Natural killer cell (primary cell): ENCODE measurements around the gene UTF1. TPM values are rescaled to one million over a fixed set of nuclear protein-coding genes. Genes with fewer than 3 reads are reported as not detected.

Experiments used
- ATAC-seq, 3 donors: fragments of 150-1000 bp in 2 of 3; fragments of 200-7000 bp in 1 of 3; cut with Tn5 transposase; 1 replicate in 1 of 3; 2 replicates in 2 of 3; pipeline ENCODE4 v1.10.0; 2021; ENCODE audit warnings: mild to moderate bottlenecking in 2 of 3, moderate library complexity in 2 of 3
- DNase-seq, 2 donors: peaks; one replicate each; pipeline versions ENCODE4 v3.0.0 to v3.0.0-alpha.2; 2013 to 2021; ENCODE audit warnings: mixed read lengths in 1 of 2
- H3K27ac ChIP-seq: one replicate; pipeline ENCODE4 v1.5.1; 2013; ENCODE audit warnings: mild to moderate bottlenecking, low read length
- H3K27me3 ChIP-seq: one replicate; pipeline ENCODE4 v1.6.1; 2013; ENCODE audit warnings: low read length; ENCODE audit not compliant: control insufficient read depth, insufficient read depth
- H3K36me3 ChIP-seq: one replicate; pipeline ENCODE4 v1.6.1; 2013; ENCODE audit warnings: low read length; ENCODE audit not compliant: control insufficient read depth, insufficient read depth
- H3K4me1 ChIP-seq: one replicate; pipeline ENCODE4 v1.6.1; 2013; ENCODE audit warnings: low read length; ENCODE audit not compliant: control insufficient read depth, insufficient read depth
- H3K4me3 ChIP-seq: one replicate; pipeline ENCODE4 v1.5.1; 2013; ENCODE audit warnings: low read length
- H3K9me3 ChIP-seq: one replicate; pipeline ENCODE4 v1.6.1; 2013; ENCODE audit warnings: low read length; ENCODE audit not compliant: control insufficient read depth, insufficient read depth
- H3K27ac Mint-ChIP-seq, 2 donors: one replicate each; pipeline ENCODE4 v1.8.0; 2022; ENCODE audit warnings: mild to moderate bottlenecking in 2 of 2, mixed read lengths in 2 of 2, moderate library complexity in 1 of 2
- H3K27me3 Mint-ChIP-seq, 2 donors: one replicate each; pipeline ENCODE4 v1.8.0; 2022; ENCODE audit warnings: low read depth in 2 of 2, mixed read lengths in 2 of 2
- H3K36me3 Mint-ChIP-seq: one replicate; pipeline ENCODE4 v1.8.0; 2022; ENCODE audit warnings: mixed read lengths
- H3K4me1 Mint-ChIP-seq, 2 donors: one replicate each; pipeline ENCODE4 v1.8.0; 2022; ENCODE audit warnings: mixed read lengths in 2 of 2
- H3K4me3 Mint-ChIP-seq: one replicate; pipeline ENCODE4 v1.8.0; 2022; ENCODE audit warnings: mild to moderate bottlenecking, moderate library complexity, mixed read lengths
- H3K9me3 Mint-ChIP-seq, 2 donors: one replicate each; pipeline ENCODE4 v1.8.0; 2022; ENCODE audit warnings: mixed read lengths in 2 of 2
- CTCF ChIP-seq: fragments of 200-600 bp; IDR thresholded peaks from one replicate; pipeline ENCODE4 v1.8.0; 2022; ENCODE audit warnings: antibody characterized with exemption
- WGBS: methylation state at CpG from one replicate; pipeline ENCODE4 v1.1.7; 2013; ENCODE audit warnings: missing lambda C conversion rate; ENCODE audit not compliant: insufficient coverage; 5-methylcytosine and 5-hydroxymethylcytosine counted together
- intact Hi-C: fragments of 100-400 bp; cut with micrococcal nuclease; formaldehyde crosslinking; loops from one replicate; pipeline ENCODE4 v1.14.2; 2022
- total RNA-seq, 4 donors: library from RNA; stranded (reverse); fragments of 120-200 nt in 1 of 4; gene quantifications; one replicate each; pipeline versions ENCODE4 v1.2.3 to v1.2.4, GENCODE V29; 2013 to 2022

The UTF1 gene
- total RNA-seq, 3 donors from 2014 or later (not counting 1 experiment from before 2014, with no cell fraction given) = 0.31 to 0.33 TPM; not detected in 1

DNA sequence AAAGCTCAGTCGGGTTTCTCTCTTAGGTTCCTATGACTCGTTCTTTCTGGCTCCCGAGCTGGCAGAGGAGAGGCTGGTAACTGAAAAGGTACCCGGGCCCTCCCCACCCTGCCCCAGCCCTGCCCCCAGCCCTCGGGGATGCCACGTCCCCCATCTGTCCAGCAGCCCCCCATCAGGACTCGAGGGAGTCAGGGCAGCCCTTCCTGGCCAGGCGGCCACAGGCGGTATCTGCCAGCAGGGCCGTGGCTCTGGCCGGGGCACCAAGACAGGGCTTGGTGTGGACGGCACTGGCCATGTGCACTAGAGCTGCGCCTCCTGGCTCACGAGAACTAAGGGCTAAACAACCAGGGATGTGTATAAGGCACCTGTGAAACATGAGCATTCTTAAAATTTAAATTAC, 40.3 kb upstream of the UTF1 start:
- Mint-ChIP-seq H3K9me3 (peaks cover 0 to 6% of the 10 kb centered on the region in 2 donors), H3K4me1 (no peaks in the 10 kb centered on the region), H3K36me3 (no peaks in the 10 kb centered on the region), H3K27ac (no peak overlapping the region), H3K27me3 (peaks cover 0 to 7% of the 10 kb centered on the region in 2 donors), H3K4me3 (no peak overlapping the region)
- Histone ChIP-seq H3K9me3 (no peaks in the 10 kb centered on the region), H3K4me1 (no peaks in the 10 kb centered on the region), H3K36me3 (no peaks in the 10 kb centered on the region), H3K4me3 (no peak overlapping the region), H3K27me3 (no peaks in the 10 kb centered on the region), H3K27ac (no peak overlapping the region)
- DNase-seq = no peak
- ATAC-seq = no peak
- intact Hi-C loops = no loop called here
- WGBS = 86% methylated on average over 14 of the region's 14 CpGs
- TF ChIP-seq CTCF = no peak

DNA sequence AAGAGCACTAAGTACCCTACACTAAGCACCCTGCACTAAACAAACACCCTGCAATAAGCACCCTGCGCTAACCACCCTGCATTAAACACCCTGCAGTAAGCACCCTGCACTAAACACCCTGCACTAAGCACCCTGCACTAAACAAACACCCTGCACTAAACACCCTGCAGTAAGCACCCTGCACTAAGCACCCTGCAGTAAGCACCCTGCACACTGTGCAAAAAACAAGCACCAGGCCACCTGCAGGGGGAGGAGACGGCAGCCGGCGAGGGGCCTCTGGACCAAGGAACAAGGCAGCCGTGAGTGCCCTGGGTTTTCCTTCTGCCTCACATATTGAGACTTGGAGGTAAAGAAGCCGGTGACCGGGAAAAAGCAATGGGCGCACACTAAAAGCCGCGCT, 39.8 kb upstream of the UTF1 start:
- no peak overlapping the region for H3K4me3 Mint-ChIP-seq
- intact Hi-C loops = no loop called here
- 93% methylated on average over 10 of the region's 10 CpGs for WGBS
- no peaks in the 10 kb centered on the region for H3K9me3 ChIP-seq
- no peaks in the 10 kb centered on the region for H3K36me3 Mint-ChIP-seq
- DNase-seq = no peak
- H3K4me1 Mint-ChIP-seq = no peaks in the 10 kb centered on the region
- H3K9me3 Mint-ChIP-seq = peaks cover 0 to 6% of the 10 kb centered on the region in 2 donors
- no peak overlapping the region for H3K27ac Mint-ChIP-seq
- H3K36me3 ChIP-seq = no peaks in the 10 kb centered on the region
- H3K4me3 ChIP-seq = no peak overlapping the region
- TF ChIP-seq CTCF = no peak
- H3K27me3 Mint-ChIP-seq = peaks cover 0 to 10% of the 10 kb centered on the region in 2 donors
- H3K27me3 ChIP-seq = no peaks in the 10 kb centered on the region
- no peaks in the 10 kb centered on the region for H3K4me1 ChIP-seq
- no peak for ATAC-seq
- no peak overlapping the region for H3K27ac ChIP-seq

- Histone ChIP-seq H3K27me3 (no peaks in the 10 kb centered on the region), H3K36me3 (no peaks in the 10 kb centered on the region), H3K4me3 (no peak overlapping the region), H3K9me3 (no peaks in the 10 kb centered on the region), H3K27ac (no peak overlapping the region), H3K4me1 (no peaks in the 10 kb centered on the region)
- 80% methylated on average over 4 of the region's 4 CpGs for WGBS
- intact Hi-C loops = no loop called here
- H3K27ac Mint-ChIP-seq = no peak overlapping the region
- H3K27me3 Mint-ChIP-seq = peaks cover 0 to 10% of the 10 kb centered on the region in 2 donors
- no peak overlapping the region for H3K4me3 Mint-ChIP-seq
- peaks cover 0 to 6% of the 10 kb centered on the region in 2 donors for H3K9me3 Mint-ChIP-seq
- DNase-seq (no peak), ATAC-seq (no peak)
- H3K36me3 Mint-ChIP-seq = no peaks in the 10 kb centered on the region
- no peak for TF ChIP-seq CTCF
- no peaks in the 10 kb centered on the region for H3K4me1 Mint-ChIP-seq
These were observed 38.4 kb upstream of the UTF1 start for GRCh38 chr10:133191651-133192050.

GRCh38 chr10:133194151-133194550, 35.9 kb upstream of the UTF1 start:
- intact Hi-C loops = no loop called here
- H3K4me1 ChIP-seq = no peaks in the 10 kb centered on the region
- ATAC-seq = no peak
- H3K9me3 ChIP-seq = no peaks in the 10 kb centered on the region
- 94% methylated on average over 3 of the region's 4 CpGs for WGBS
- H3K27me3 Mint-ChIP-seq = peaks cover 0 to 10% of the 10 kb centered on the region in 2 donors
- no peak for DNase-seq
- no peak overlapping the region for H3K4me3 ChIP-seq
- no peak overlapping the region for H3K4me3 Mint-ChIP-seq
- H3K4me1 Mint-ChIP-seq = no peaks in the 10 kb centered on the region
- TF ChIP-seq CTCF = no peak
- H3K9me3 Mint-ChIP-seq = peaks cover 0 to 6% of the 10 kb centered on the region in 2 donors
- H3K27me3 ChIP-seq = no peaks in the 10 kb centered on the region
- no peak overlapping the region for H3K27ac Mint-ChIP-seq
- H3K36me3 ChIP-seq = no peaks in the 10 kb centered on the region
- no peak overlapping the region for H3K27ac ChIP-seq
- H3K36me3 Mint-ChIP-seq = no peaks in the 10 kb centered on the region
